ENCODE results near the gene WDR72. TPM values are rescaled to one million over a fixed set of nuclear protein-coding genes. Genes with fewer than 3 reads are reported as not detected.

Gene WDR72
- total and polyA plus RNA-seq, 2 of the 13 experiments (the other 11 are each of a cell fraction or from before 2014, with no cell fraction given), result 0.21 to 0.60 TPM

DNA sequence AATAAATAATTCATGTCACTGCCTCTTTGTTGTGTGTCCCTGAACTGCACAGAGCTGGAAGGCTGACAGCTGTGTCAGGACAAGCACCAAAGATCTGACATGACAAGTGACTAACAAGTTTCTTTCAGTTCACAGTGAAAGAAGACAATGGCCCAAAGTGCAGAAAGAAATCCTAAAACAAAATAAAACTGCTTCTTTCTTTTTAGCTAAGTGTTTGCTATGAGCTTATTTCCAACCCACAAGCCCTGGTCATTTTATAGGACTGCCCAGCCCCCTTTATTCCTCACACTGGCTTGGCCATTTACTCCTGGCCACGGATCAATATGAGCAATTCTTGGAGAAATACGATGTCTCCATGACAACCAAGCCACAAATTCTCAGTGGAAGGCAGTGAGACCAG lies 238.5 kb downstream of the WDR72 start:
- H3K9me3 ChIP-seq (ENCODE audit: low read length), result no peaks in the 10 kb centered on the region
- H3K79me2 ChIP-seq (ENCODE audit: insufficient read depth, low read length), result no peaks in the 10 kb centered on the region
- WGBS (ENCODE audit: low lambda C conversion rate), result 42% methylated on average over 2 of the region's 2 CpGs
- no peak overlapping the region for H3K27ac ChIP-seq (ENCODE audit: extremely low read length, insufficient read depth, low read length)
- no peak for DNase-seq (ENCODE audit: low spot score)
- no peak overlapping the region for H3K4me2 ChIP-seq (ENCODE audit: low read depth, low read length)
- H3K4me1 ChIP-seq (ENCODE audit: insufficient read depth, low read length), result peaks cover 22% of the 10 kb centered on the region
- H4K20me1 ChIP-seq (ENCODE audit: insufficient read depth, low read length), result no peaks in the 10 kb centered on the region
- no peaks in the 10 kb centered on the region for H3K27me3 ChIP-seq (ENCODE audit: control insufficient read depth in 1 of 2, insufficient read depth in 2 of 2, low read length in 2 of 2)
- no TSS peak for BruUV-seq (replicated peaks)
- H3K36me3 ChIP-seq (replicated peaks in 1 of 2; ENCODE audit: control insufficient read depth in 1 of 2, insufficient read depth in 2 of 2, low read length in 2 of 2), result no peaks in the 10 kb centered on the region
- ChIA-PET CTCF (ENCODE audit: low intra/inter-chr PET ratio, low total read pairs) (no interaction called here), POLR2A (no interaction called here)
- no peak for ATAC-seq
- intact Hi-C loops (cut with micrococcal nuclease; ENCODE audit: unreplicated experiment) (loop anchor here (10.0 kb wide), 1 partner anchor 136 kb away; no protein-coding TSS in a partner anchor), in situ Hi-C loops (cut with HindIII; ENCODE audit: extremely low pct_ligation_motif_present, low pct_unique_long_range_greater_than_20kb) (no loop called here)
- no peak overlapping the region for H3K4me3 ChIP-seq (replicated peaks in 1 of 3; ENCODE audit: insufficient read depth in 1 of 3, low read depth in 2 of 3, low read length in 3 of 3)
- no peak overlapping the region for H2AFZ ChIP-seq (ENCODE audit: low read length)
- FAIRE-seq, result no peak
- no peak overlapping the region for H3K9ac ChIP-seq (ENCODE audit: insufficient read depth, low read depth, low read length)
- TF ChIP-seq ELF4 (CRISPR knock-in tag; IDR thresholded peaks at IDR 0.05; ENCODE audit: borderline replicate concordance) (no peak), HCFC1 (IDR thresholded peaks at IDR 0.05; ENCODE audit: low read depth, low read length) (no peak), JUN (CRISPR knock-in tag; IDR thresholded peaks at IDR 0.05) (no peak), KAT7 (CRISPR knock-in tag; IDR thresholded peaks at IDR 0.05; ENCODE audit: borderline replicate concordance) (no peak), ZNF317 (CRISPR knock-in tag; IDR thresholded peaks at IDR 0.05) (no peak), ZSCAN21 (CRISPR knock-in tag; IDR thresholded peaks at IDR 0.05; ENCODE audit: borderline replicate concordance) (no peak), ZNF33A (CRISPR knock-in tag; IDR thresholded peaks at IDR 0.05; ENCODE audit: borderline replicate concordance) (no peak), ZNF790 (CRISPR knock-in tag; IDR thresholded peaks at IDR 0.05; ENCODE audit: borderline replicate concordance) (no peak)
- TF ChIP-seq, protein P1, sequence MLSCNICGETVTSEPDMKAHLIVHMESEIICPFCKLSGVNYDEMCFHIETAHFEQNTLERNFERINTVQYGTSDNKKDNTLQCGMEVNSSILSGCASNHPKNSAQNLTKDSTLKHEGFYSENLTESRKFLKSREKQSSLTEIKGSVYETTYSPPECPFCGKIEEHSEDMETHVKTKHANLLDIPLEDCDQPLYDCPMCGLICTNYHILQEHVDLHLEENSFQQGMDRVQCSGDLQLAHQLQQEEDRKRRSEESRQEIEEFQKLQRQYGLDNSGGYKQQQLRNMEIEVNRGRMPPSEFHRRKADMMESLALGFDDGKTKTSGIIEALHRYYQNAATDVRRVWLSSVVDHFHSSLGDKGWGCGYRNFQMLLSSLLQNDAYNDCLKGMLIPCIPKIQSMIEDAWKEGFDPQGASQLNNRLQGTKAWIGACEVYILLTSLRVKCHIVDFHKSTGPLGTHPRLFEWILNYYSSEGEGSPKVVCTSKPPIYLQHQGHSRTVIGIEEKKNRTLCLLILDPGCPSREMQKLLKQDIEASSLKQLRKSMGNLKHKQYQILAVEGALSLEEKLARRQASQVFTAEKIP (CRISPR knock-in tag; IDR thresholded peaks at IDR 0.05; ENCODE audit: borderline replicate concordance), result no peak
- TF ChIP-seq, protein P2, sequence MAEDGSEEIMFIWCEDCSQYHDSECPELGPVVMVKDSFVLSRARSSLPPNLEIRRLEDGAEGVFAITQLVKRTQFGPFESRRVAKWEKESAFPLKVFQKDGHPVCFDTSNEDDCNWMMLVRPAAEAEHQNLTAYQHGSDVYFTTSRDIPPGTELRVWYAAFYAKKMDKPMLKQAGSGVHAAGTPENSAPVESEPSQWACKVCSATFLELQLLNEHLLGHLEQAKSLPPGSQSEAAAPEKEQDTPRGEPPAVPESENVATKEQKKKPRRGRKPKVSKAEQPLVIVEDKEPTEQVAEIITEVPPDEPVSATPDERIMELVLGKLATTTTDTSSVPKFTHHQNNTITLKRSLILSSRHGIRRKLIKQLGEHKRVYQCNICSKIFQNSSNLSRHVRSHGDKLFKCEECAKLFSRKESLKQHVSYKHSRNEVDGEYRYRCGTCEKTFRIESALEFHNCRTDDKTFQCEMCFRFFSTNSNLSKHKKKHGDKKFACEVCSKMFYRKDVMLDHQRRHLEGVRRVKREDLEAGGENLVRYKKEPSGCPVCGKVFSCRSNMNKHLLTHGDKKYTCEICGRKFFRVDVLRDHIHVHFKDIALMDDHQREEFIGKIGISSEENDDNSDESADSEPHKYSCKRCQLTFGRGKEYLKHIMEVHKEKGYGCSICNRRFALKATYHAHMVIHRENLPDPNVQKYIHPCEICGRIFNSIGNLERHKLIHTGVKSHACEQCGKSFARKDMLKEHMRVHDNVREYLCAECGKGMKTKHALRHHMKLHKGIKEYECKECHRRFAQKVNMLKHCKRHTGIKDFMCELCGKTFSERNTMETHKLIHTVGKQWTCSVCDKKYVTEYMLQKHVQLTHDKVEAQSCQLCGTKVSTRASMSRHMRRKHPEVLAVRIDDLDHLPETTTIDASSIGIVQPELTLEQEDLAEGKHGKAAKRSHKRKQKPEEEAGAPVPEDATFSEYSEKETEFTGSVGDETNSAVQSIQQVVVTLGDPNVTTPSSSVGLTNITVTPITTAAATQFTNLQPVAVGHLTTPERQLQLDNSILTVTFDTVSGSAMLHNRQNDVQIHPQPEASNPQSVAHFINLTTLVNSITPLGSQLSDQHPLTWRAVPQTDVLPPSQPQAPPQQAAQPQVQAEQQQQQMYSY (CRISPR knock-in tag; IDR thresholded peaks at IDR 0.05), result no peak
- TF ChIP-seq, protein P3, sequence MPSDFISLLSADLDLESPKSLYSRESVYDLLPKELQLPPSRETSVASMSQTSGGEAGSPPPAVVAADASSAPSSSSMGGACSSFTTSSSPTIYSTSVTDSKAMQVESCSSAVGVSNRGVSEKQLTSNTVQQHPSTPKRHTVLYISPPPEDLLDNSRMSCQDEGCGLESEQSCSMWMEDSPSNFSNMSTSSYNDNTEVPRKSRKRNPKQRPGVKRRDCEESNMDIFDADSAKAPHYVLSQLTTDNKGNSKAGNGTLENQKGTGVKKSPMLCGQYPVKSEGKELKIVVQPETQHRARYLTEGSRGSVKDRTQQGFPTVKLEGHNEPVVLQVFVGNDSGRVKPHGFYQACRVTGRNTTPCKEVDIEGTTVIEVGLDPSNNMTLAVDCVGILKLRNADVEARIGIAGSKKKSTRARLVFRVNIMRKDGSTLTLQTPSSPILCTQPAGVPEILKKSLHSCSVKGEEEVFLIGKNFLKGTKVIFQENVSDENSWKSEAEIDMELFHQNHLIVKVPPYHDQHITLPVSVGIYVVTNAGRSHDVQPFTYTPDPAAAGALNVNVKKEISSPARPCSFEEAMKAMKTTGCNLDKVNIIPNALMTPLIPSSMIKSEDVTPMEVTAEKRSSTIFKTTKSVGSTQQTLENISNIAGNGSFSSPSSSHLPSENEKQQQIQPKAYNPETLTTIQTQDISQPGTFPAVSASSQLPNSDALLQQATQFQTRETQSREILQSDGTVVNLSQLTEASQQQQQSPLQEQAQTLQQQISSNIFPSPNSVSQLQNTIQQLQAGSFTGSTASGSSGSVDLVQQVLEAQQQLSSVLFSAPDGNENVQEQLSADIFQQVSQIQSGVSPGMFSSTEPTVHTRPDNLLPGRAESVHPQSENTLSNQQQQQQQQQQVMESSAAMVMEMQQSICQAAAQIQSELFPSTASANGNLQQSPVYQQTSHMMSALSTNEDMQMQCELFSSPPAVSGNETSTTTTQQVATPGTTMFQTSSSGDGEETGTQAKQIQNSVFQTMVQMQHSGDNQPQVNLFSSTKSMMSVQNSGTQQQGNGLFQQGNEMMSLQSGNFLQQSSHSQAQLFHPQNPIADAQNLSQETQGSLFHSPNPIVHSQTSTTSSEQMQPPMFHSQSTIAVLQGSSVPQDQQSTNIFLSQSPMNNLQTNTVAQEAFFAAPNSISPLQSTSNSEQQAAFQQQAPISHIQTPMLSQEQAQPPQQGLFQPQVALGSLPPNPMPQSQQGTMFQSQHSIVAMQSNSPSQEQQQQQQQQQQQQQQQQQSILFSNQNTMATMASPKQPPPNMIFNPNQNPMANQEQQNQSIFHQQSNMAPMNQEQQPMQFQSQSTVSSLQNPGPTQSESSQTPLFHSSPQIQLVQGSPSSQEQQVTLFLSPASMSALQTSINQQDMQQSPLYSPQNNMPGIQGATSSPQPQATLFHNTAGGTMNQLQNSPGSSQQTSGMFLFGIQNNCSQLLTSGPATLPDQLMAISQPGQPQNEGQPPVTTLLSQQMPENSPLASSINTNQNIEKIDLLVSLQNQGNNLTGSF (CRISPR knock-in tag; IDR thresholded peaks at IDR 0.05), result no peak
- TF ChIP-seq, protein P4, sequence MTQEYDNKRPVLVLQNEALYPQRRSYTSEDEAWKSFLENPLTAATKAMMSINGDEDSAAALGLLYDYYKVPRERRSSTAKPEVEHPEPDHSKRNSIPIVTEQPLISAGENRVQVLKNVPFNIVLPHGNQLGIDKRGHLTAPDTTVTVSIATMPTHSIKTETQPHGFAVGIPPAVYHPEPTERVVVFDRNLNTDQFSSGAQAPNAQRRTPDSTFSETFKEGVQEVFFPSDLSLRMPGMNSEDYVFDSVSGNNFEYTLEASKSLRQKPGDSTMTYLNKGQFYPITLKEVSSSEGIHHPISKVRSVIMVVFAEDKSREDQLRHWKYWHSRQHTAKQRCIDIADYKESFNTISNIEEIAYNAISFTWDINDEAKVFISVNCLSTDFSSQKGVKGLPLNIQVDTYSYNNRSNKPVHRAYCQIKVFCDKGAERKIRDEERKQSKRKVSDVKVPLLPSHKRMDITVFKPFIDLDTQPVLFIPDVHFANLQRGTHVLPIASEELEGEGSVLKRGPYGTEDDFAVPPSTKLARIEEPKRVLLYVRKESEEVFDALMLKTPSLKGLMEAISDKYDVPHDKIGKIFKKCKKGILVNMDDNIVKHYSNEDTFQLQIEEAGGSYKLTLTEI (CRISPR knock-in tag; conservative IDR thresholded peaks at IDR 0.05), result no peak

Data from HepG2 (cell line).